ENCODE measurements around the gene LORICRIN. TPM values are rescaled to one million over a fixed set of nuclear protein-coding genes. Genes with fewer than 3 reads are reported as not detected.

LORICRIN gene
- total RNA-seq, 4 donors from 2014 or later = not detected

DNA sequence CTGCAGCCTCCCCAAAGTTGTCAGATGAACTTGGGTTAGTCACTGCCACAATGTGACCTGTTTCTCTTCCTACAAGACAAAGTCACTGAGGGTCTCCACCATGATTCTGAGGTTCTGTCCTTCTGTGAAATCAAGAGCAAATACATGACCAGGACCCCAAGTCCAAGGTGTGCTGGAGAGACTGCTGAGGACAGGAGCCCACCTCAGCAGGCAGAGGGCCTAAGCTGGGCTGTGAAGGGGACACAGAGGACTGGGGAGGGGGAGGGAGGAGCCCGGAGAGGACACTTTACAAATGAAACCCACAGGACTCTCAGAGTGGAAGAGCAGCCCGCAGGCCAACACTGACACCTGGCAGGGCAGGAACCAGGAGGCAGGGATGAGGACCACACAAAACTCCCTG is 50.0 kb downstream of the LORICRIN start:
- DNase-seq (ENCODE audit: low spot score) (no peak), ATAC-seq (ENCODE audit: low FRiP score) (no peak)
- TF ChIP-seq, protein P1, sequence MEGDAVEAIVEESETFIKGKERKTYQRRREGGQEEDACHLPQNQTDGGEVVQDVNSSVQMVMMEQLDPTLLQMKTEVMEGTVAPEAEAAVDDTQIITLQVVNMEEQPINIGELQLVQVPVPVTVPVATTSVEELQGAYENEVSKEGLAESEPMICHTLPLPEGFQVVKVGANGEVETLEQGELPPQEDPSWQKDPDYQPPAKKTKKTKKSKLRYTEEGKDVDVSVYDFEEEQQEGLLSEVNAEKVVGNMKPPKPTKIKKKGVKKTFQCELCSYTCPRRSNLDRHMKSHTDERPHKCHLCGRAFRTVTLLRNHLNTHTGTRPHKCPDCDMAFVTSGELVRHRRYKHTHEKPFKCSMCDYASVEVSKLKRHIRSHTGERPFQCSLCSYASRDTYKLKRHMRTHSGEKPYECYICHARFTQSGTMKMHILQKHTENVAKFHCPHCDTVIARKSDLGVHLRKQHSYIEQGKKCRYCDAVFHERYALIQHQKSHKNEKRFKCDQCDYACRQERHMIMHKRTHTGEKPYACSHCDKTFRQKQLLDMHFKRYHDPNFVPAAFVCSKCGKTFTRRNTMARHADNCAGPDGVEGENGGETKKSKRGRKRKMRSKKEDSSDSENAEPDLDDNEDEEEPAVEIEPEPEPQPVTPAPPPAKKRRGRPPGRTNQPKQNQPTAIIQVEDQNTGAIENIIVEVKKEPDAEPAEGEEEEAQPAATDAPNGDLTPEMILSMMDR (IDR thresholded peaks at IDR 0.05) = no peak

GRCh38 chr1:153310526-153310925 is 51.0 kb downstream of the LORICRIN start:
- TF ChIP-seq, protein P1 (IDR thresholded peaks at IDR 0.05) = no peak
- ATAC-seq (ENCODE audit: low FRiP score) (no peak), DNase-seq (ENCODE audit: low spot score) (no peak)

Other genes starting within 250 kb of the LORICRIN start
- gene SPRR1B, start 228.5 kb upstream of the LORICRIN start, total RNA-seq = not detected
- not detected for gene SPRR2D, start 218.6 kb upstream of the LORICRIN start, total RNA-seq
- not detected for gene SPRR2A, start 202.2 kb upstream of the LORICRIN start, total RNA-seq
- not detected for gene SPRR2B, start 188.1 kb upstream of the LORICRIN start, total RNA-seq
- gene SPRR2E, start 165.2 kb upstream of the LORICRIN start, total RNA-seq = not detected
- not detected for gene SPRR2F, start 146.2 kb upstream of the LORICRIN start, total RNA-seq
- not detected for gene SPRR2G, start 108.8 kb upstream of the LORICRIN start, total RNA-seq
- not detected for gene LELP1, start 56.3 kb upstream of the LORICRIN start, total RNA-seq
- 1 to 10 TPM in 2 of 4 donors, not detected in 2; 2.0 to 5.4 TPM for gene PRR9, start 42.1 kb upstream of the LORICRIN start, total RNA-seq
- gene PGLYRP3, start 53.3 kb downstream of the LORICRIN start, total RNA-seq = not detected
- not detected for gene PGLYRP4, start 89.2 kb downstream of the LORICRIN start, total RNA-seq
- 1,000 to 10,000 TPM in 1 of 4 donors, 100 to 1,000 TPM in 3; 436 to 2,200 (median 573) TPM for gene S100A9, start 98.2 kb downstream of the LORICRIN start, total RNA-seq
- 10 to 100 TPM in 2 of 4 donors, 1 to 10 TPM in 2; 4.2 to 59.0 (median 9.6) TPM for gene S100A12, start 115.9 kb downstream of the LORICRIN start, total RNA-seq
- 100 to 1,000 TPM in 1 of 4 donors, 10 to 100 TPM in 3; 50.4 to 402 (median 59.6) TPM for gene S100A8, start 131.4 kb downstream of the LORICRIN start, total RNA-seq
- gene S100A7A, start 156.8 kb downstream of the LORICRIN start, total RNA-seq = not detected
- not detected for gene S100A7, start 201.0 kb downstream of the LORICRIN start, total RNA-seq